ENCODE data around the gene GFM1.
A peak's percentile ranks its signal among the peaks of the same experiment; 100 is the strongest.

Gene GFM1

DNA sequence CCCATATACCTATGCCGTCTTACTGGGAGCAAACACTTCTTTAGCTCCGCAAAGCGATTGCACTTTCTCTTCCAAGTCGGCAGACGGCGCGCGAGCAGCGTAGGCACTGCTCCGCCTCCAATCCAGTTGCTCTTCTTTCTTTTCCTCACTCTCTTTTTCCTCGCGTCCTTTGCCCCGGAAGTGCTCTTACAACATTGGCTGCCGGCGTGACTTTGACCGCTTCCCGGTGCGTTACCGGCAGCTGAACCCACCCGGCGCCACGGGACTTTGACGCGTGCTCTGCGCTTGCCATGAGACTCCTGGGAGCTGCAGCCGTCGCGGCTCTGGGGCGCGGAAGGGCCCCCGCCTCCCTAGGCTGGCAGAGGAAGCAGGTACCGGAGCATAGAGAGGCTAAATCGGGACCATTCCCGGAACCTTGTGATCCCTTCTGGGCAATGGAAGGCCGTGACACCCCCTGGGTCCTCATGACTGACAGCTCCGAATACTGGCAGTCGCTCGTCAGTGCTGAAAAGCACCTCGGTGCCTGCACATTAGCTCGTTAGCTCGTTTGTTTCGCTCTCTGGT lies at the start of gene GFM1:
Gene GFM1, plus strand, starts transcription at position 183 of the 564 bp plus-strand sequence. Its CDS starts 108 bp downstream, at position 291.
- peak; percentile 70 to 96 (median 90) for DNase-seq

DNA sequence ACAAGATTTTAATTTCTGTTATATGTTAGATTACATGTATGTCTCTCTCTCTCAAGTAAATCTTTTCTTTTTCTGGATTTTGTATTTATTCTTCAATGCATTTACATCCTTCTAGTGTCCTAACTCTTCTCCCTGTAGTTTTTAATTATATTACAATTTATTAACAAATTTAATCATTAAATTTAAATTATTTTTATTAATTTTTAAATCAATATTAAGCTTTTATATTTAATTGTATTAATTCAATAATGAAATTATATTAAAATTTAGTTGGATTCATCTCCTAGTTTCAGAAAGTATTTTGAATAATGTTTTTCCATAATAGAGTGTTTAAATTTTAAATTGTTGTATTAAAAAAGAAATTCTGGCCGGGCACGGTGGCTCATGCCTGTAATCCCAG lies 43.5 kb upstream of the GFM1 start:
- DNase-seq, result no peak

GRCh38 chr3:158602227-158602626 lies 42.1 kb upstream of the GFM1 start:
- no peak for DNase-seq

- DNase-seq, result no peak
These were observed 26.1 kb upstream of the GFM1 start for GRCh38 chr3:158617982-158618875.

- no peak for DNase-seq
These were observed 18.4 kb upstream of the GFM1 start for GRCh38 chr3:158625881-158626280.

- DNase-seq, result no peak
These were observed 12.3 kb upstream of the GFM1 start for GRCh38 chr3:158631981-158632380.

GRCh38 chr3:158640646-158641045 lies 3.7 kb upstream of the GFM1 start:
- no peak for DNase-seq

GRCh38 chr3:158642005-158642404 lies 2.3 kb upstream of the GFM1 start:
- no peak for DNase-seq

DNA sequence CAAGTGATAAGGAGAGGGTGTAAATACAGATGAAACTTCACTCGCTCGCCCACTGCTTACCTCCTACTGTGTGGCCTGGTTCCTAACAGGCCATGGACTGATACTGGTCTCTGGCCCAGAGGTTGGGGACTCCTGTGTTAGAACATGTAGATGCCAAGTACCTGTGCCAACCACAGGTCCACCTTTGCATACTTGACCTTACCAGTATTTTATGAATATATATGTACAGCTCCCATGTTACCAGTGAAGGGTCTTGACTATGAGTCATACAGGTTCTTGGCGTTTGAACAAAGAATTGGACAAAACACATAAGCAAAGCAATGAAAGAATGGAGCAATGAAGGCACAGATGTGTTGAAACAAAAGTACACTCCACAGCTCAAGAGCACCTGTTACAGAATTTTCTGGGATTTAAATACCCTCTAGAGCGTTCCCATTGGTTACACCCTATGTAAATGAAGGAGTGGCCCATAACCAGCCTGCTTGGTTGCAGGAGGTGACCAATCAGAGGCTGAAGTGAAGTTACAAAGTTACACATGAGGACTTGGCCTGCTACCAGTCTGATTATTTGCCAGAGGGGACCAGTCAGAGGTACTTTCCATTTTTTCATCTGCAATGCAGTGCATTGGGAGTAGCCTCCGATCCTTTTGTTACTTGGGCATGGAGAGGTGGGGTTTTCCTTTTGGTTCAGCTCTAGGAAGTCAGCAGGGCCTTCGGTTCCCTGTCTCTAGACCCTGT lies 1.7 kb upstream of the GFM1 start:
- DNase-seq, result no peak

DNA sequence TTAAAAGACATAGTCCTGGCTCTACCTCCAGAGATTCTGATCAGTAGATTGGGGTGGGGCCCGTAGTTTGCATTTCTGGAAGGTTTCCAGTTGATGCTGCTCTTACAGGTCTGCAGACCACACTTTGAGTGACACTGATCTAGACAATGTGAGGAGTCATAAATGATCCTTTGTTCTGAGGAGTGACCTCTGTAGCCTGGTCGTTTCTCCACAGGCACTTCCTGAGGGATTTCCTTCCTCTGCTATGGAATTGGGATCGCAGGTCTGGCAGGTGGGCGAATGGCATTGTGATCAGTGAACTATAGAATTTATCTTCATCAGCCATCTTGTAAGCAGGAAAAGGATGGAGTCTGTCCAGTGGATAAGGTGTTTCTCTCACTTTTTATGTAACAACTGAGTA lies 5.5 kb downstream of the GFM1 start:
- no peak for DNase-seq

DNA sequence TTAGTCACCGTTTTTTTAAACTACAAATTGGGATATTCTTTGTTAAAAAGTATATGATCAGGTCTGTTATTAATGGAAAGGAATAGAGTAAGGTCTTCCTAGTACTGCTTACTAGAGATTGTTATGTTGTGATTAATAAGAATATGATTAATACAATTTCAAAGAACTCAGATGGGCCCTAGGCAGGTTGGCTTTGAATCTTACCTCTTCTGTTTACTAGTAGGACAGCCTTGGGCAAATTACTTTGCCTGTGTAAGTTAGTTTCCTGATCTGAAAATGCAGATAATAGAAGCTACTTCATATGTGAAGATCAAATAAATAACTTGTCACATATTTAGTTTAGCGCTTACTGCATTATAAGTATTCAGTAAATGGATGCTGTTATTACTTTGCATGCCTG lies 6.9 kb downstream of the GFM1 start:
- no peak for DNase-seq

- no peak for DNase-seq
These were observed 8.1 kb downstream of the GFM1 start for GRCh38 chr3:158652463-158652862.

DNA sequence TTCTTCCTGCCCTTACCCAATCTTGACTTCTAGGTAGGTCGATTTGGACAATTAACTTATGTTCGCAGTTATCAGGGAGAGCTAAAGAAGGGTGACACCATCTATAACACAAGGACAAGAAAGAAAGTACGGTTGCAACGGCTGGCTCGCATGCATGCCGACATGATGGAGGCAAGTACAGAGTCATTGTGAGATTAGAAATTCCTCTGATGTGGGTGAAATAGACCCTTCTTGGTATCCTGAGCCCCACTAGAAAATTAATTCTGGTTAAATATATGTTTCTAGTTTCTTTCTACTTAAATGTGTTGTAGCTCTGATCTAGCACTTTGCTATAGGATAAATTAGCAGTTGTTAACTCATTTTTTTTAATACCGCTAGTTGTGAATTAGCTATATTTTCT lies 14.6 kb downstream of the GFM1 start:
- DNase-seq, result no peak

DNA sequence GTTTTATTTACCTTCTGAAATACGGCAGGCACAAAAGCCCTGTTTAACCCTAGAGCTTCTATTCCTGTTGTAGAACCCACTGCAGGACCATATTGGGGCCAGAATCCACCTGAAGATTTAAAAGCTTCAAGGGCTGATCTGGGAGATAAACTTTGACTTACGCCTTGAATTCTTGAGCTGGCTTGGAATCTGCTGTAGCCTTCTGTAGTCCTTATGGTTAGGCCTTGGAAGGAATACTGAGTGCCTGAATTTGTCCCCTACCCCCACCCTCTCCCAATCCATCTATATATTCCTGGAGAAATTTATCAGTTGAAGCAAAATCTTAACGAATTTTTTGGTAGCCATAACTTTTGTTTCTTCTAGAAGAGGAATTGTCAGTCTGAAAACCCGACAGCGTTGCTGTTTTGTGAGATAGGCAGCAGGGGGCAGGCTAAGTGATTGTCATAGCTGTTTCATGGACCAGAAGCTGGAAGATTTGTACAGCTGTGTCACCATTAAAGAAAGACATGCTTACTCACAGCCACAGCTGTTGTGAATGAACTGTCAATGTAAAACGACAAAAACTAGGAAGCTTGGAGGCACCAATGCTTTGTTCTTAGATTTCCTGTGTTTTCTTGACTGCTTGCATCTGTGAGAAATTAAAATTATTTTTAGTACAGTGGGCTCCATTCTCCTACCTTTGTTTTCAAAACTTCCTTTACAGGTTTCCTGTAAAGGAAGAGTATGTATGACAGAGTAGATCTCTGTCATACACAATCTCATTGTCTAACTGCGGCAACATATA lies 15.3 kb downstream of the GFM1 start:
- peak in 41 of 58 donors; percentile 1 to 63 (median 20) for DNase-seq

DNA sequence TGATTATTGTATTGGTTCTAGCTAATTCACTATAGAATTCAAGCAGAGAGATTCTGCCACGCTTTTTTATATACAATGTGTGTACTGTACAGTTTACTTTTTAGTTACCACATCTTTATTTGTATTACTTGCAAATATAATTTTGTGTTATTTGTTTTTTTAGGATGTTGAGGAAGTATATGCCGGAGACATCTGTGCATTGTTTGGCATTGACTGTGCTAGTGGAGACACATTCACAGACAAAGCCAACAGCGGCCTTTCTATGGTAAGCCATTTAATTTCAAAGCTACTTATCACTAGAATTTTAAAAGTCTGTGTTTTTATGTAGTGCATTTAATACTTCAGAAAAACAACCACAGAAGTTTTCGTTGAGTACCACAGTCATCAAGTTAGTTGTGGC lies 16.4 kb downstream of the GFM1 start:
- DNase-seq, result no peak

GRCh38 chr3:158663246-158663645 lies 18.9 kb downstream of the GFM1 start:
- DNase-seq, result no peak

DNA sequence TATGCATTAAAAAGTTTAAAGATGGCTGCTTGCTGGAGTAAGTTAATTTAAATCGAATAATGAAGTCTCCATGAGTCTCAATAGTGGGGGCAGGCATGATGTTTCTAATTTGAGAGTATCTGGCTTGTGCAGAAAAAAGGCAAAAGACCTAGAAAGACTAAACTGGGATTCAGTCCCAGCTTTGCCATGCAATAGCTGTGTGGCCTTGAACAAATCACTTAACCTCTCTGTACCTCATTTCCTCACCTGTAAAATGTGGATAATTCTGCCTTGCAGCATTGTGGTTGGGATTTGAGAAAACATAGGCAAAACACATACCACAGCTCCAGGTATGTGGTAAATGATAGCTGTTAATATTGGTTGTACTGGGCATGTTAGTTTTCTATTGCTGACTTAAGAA lies 19.5 kb downstream of the GFM1 start:
- DNase-seq, result no peak

DNA sequence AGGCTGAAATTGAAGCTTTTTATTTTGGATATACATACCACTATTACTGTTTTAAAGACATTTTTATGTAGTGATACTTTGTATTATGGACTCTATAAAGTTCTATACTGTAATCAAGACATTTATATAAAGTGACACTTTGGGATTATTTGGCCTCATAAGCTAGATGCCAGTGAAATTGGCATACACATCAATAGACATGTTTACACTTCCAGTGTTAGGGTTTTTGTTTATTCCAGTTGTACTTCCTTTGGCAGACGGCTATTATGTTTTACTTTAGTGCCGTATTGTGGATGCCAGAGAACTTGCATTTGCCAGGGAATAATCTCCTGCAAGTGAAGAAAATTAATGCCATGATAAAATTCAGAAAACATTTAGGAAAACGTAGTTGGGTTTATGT lies 22.1 kb downstream of the GFM1 start:
- no peak for DNase-seq

DNA sequence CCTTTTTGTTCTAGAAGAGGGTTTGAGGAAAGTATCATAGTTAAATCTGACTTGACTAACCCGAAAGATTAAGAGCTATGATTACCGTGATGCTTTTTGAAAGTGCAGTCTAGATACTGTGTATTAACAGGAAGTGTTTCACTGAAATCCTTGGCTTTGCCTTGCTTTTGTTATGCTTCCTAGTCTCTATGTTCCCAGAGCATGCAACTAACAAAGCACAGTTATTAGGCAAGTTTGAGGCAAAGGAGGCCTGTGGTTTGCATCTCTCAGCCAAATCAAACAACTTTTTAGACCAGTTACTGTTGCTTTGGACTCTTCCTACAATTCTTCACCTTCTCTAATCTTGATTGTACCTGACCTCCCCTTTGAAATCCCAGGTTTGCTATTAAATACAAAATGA lies 24.2 kb downstream of the GFM1 start:
- no peak for DNase-seq

DNA sequence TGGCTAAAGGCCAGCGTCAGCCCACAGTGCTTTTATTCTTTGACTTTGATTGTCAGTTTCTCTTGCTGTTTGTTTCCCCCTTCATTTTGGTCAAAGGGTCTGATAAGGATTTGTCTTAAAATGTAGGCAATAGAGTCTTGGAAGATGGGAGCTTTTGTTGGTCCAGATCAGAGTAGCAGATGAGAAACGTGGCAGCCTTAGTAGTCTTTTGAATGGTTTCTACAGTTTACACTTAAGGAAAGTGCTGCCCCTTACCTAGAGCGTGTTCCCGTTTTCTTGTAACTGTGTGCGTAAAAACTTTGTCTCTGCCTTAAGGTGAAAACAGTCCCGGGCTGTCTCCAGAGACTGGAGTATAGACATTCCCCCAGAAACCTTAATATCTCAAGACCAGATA lies 27.5 kb downstream of the GFM1 start:
- DNase-seq, result no peak

All from anterior cingulate cortex (tissue), 58 donors.